CD4-positive, alpha-beta T cell treated with Interleukin-4 for 4 hours (primary cell): ENCODE measurements around the gene ABCA10.
A peak's percentile ranks its signal among the peaks of the same experiment; 100 is the strongest.
"Not testable (repeated sequence)": the region's sequence is repeated elsewhere in the genome, so short reads cannot be mapped to it uniquely, and the experiment has no call there.

Experiments
- DNase-seq: peaks from one replicate; pipeline ENCODE4 v3.0.0-alpha.2; 2020

Gene ABCA10, protein sequence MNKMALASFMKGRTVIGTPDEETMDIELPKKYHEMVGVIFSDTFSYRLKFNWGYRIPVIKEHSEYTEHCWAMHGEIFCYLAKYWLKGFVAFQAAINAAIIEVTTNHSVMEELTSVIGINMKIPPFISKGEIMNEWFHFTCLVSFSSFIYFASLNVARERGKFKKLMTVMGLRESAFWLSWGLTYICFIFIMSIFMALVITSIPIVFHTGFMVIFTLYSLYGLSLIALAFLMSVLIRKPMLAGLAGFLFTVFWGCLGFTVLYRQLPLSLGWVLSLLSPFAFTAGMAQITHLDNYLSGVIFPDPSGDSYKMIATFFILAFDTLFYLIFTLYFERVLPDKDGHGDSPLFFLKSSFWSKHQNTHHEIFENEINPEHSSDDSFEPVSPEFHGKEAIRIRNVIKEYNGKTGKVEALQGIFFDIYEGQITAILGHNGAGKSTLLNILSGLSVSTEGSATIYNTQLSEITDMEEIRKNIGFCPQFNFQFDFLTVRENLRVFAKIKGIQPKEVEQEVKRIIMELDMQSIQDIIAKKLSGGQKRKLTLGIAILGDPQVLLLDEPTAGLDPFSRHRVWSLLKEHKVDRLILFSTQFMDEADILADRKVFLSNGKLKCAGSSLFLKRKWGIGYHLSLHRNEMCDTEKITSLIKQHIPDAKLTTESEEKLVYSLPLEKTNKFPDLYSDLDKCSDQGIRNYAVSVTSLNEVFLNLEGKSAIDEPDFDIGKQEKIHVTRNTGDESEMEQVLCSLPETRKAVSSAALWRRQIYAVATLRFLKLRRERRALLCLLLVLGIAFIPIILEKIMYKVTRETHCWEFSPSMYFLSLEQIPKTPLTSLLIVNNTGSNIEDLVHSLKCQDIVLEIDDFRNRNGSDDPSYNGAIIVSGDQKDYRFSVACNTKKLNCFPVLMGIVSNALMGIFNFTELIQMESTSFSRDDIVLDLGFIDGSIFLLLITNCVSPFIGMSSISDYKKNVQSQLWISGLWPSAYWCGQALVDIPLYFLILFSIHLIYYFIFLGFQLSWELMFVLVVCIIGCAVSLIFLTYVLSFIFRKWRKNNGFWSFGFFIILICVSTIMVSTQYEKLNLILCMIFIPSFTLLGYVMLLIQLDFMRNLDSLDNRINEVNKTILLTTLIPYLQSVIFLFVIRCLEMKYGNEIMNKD (N-terminal part only)

DNA sequence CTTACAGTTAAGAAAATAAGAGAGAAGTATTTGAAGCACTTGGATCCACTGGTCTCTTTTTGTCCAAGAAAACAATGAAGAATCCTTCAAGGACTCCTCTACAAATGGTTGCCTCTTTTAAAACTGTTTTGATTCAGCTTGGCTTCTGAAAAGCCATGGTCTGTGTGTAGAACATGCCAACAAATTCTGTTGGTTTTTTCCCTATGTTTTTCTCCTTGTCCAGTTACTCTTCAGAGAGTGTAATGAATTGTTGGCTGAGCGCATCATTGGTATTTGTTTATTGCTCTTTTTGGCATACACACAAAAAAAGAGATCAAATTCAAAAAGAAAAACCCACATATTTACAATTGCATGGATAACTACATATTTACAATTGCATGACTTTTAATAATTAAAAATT lies at the start of gene ABCA10:
TSS of gene ABCA10 (minus strand) at position 249 of the 400 bp plus-strand sequence. CDS start 3,466 bp downstream, outside the sequence.
- DNase-seq, result no peak

DNA sequence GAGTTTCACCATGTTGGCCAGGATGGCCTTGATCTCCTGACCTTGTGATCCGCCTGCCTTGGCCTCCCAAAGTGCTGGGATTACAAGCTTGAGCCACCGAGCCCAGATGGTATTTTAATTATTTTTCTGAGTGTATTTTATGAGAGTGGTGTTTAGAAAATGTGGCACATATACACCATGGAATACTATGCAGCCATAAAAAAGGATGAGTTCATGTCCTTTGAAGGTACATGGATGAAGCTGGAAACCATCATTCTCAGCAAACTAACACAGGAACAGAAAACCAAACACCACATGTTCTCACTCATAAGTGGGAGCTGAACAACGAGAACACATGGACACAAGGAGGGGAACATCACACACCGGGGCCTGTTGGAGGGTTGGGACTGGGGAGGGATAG lies 47.7 kb upstream of the ABCA10 start:
- not testable (repeated sequence) for DNase-seq

DNA sequence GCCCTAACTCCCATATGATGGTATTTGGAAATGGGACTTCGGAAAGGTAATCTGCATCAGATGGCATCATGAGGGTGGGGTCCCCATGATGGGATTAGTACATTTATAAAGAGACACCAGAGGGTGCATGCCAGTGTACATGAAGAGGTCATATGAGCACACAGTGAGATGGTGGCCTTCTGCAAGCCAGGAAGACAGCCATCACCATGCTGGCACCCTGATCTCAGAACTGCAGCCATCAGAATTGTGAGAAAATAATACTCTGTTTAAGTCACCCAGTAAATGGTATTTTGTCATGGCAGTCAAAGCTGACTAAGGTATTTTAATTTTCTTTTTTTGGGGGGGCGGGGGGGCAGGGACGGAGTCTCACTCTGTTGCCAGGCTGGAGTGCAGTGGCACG lies 47.1 kb upstream of the ABCA10 start:
- no peak for DNase-seq

DNA sequence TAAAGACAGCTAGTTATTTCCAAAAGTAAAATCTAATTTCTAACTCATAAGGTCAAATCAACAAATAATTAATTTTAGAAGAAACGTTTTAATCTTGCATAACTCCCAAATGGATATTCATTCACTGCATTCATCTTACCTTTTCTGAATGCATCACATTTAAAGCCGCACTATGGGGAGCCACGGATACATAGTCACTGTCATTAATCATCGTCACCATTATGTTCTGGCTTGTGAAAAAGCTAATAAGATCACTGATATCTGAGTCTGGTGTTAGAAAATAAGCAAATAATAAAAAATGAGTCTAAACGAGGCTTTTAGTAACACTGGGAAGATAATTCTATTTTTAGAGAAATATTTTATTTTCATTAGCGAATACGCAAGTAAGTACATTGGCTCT lies 42.4 kb upstream of the ABCA10 start:
- no peak for DNase-seq

DNA sequence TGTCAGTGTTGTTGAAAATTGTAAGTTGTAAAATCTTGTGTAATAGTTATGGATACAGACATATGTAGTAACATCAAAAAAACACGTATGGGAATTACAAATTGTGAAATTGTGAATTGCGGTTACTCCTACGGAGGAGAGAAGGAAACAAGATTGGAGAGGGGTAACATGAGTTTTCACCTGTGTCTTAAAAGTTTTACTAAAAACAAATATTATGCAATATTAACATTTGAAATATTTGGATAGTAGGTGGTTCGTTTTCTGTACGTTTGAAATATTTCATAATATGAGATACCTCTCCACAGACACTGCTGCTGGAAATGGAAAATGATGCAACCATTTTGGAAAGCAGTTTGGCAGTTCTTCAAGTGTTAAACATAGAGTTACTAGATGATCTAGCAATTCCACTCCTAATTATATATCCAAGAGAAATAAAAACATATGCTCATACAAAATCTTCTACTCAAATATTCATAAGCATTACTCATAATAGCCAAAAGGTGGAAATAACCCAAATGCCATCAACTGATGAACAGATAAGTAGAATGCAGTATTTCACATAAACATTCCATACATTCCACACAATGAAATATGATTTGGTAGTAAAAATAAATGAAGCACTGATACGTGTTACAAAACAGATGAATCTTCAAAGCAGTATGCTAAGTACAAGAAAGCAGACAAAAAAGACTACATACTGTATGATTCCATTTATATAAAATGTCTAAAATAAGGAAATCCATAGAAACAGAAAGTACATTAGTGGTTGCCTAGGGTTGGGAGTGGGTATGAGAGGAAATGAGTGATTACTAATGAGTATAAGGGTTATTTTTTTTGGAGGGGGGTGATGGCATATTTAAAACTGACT lies 40.7 kb upstream of the ABCA10 start:
- DNase-seq, result no peak

DNA sequence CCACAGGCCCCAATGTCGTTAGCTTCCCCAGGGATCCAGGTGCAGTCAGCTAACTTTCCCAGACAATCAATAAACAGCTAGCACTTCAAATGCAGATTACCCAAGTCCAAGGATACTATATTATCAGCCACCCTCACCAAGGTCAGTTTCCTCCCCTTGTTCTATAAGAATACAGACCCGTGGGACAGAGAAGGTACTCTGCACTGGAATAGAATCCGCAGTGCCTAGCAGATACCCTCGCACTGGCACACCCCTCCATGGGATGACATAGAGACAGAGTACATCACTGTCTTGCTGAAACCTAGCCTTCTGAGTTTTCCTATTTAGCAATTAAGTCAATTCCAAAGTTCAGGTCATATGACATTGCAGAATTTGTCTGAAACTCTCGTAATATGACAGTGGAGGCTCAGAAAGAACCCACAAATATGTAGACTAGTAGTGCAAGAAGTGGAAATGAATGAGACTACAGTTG lies 40.0 kb upstream of the ABCA10 start:
- no peak for DNase-seq

DNA sequence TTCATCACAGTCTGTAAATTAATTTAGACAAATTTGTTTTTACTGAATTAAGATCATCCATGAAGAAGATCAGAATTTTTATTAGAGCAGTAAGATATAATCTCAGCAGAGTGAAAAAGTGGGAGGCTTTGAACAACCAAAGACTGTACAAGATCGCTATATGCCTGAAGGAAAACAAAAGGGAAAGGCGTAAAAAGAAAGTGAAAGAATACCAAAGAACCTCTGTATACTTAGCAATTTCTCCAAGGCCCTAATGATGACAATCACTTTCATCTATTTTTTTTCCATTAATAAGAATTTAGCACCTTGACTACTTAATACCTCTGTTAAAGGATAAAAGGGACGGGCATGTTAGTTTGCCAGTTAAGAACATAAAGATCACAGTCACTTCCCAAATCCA lies 38.6 kb upstream of the ABCA10 start:
- DNase-seq, result no peak

DNA sequence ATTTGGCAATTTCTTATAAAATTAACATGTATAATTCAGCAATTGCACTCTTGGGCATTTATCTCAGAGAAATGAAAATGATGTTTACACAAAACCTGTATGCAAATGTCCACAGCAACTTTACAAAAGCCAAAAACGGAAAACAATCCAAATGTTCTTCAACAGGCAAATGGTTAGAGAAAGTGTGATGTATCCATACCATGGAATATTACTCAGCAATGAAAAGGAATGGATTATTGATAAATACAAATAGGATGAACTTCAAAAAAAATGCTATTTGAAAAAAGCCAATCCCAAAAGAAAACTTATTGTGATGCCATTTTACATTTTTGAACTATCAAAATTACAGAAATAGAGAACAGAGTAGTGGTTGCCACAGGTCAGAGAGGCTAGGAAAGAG lies 37.2 kb upstream of the ABCA10 start:
- no peak for DNase-seq

DNA sequence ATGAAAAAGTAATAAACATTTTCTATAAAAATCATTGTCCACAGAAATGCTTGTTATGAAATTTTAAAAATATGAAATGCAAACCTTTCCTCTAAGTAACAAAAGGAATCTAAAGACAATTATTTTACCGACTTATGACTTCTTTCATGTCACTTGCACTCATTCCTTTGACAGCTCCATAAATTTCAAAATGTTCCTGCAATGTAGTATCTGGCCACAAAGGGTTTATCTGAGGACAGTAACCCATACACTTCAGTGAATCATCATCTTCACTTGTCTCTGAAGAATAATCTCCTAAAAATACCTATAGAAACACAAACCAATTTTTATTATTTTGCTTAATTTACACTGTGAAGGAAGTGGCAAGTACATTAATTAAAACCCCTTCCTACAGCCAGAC lies 25.6 kb upstream of the ABCA10 start:
- DNase-seq, result no peak

DNA sequence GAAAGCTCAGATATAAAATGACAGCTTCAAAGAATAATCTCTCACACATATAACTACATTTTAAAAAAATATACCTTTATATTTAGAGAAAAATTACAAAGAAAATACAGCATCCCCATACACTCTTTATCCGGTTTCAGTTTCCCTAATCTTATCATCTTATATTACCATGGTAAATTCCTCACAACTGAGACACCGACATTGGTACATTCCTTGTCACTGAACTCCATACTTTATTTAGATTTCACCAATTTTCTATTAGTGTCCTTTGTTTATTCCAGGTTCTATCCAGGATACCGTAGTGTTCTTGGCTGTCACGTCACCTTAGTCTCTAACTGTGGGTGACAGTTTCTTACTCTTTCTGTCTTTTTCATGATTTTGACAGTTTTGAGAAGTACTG lies 22.0 kb upstream of the ABCA10 start:
- no peak for DNase-seq

DNA sequence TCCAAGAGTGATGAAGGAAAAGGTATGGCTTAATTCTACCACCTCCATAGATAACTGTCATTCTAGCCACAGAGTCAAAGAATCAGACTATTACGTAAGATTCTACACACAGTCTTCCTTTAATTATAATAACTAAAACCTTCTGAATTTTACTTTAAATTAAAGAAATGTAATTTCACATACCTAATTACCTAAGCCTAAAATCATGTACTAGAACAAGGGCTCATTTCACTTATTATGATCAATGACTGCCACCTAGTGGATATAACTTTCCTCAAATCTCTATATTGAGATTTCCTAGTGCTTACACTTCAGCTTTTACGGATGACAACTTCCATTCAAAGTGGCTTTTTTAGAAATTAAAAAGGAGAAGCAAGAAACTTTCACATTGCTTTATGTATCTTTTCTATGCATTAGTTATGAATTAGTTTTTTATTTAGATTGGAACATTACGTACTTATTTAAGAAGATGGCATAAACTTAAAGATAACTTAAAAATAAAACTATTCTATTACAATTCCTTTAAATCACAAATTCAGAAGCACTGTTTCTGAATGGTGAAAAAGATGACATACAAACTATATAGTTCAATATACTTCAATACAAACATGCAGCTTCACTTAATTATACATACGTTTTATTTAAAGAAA lies 18.2 kb upstream of the ABCA10 start:
- DNase-seq, result peak; percentile 30

DNA sequence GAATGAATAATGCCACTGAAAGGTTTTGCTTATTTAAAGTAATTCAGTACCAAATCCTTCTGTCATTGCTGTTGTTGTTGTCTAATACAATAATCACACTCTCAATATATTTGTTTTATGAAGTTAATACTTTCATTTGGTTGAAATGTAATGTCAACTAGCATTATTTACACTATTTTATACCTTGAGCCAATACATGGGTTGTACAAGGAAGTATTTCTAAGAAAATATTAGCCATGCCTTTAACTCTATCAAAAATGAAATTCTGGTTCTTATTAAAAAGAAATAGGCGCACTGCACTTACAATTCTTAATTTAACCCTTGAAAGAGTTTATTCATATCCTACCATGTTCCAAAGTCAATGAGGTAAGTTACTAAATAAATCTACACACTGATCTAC lies 17.6 kb upstream of the ABCA10 start:
- DNase-seq, result no peak

DNA sequence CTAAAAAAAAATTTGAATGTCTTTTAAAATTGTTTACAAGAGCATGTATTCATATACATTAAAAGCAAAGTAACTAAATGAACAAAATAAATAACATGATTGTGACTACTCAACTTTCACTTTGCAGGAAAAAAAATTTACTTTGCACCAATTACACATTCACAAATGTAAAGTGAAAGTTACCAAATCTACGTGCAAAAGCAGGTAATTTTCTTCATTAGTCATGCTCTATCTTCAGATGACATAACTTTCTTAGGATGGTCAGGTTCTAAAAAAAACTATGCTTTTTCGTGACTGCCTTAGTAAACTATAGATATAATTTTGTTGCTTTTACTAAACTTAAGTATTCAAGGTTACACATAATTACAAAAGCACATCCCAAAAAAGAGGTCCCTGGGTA lies 17.0 kb upstream of the ABCA10 start:
- no peak for DNase-seq

DNA sequence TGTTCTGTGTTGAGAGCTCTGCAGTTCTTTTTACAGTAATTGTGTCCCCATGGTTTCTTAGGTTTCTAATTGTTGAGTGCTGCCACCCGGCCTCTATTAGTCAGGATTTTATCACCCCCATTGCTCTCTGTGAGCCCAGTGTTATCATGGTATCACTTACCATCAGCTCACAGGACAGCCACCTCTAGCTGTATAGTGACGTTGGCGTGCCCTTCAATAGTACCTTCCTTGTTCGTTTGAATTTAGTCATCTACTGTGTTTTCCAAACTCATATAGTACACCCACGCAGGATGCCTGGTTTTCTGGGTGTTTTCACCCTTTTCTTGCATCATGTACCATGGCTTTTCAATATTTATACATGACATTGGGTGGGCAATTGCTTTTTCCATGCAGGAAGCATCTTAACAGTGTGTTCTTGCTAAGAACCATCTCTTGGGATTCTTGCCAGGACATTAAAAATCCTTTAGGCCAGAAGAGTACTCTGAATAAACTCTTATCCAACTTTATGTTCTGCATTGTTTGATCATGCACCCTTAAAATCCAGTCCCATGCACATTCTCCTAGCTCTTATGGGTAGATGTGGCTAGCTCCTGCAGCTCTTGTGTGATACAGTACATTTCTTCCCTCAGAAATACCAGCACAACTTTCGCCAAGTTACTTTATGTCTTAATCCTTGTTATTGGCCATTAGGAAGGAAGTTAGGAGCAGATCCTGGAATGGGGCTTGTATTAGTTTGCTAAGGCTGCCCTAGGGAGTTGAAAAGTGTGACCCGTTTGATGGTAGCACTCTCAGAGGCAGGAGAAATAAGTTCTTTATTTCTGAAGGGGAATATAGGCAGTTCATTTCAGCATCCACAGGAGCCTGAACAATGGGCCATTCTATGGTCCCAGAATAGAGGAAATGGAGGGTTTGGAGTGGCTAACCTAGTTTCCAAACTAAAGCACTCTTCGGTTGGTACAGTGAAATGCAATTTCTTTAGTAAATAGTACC lies 11.3 kb upstream of the ABCA10 start:
- DNase-seq, result no peak

DNA sequence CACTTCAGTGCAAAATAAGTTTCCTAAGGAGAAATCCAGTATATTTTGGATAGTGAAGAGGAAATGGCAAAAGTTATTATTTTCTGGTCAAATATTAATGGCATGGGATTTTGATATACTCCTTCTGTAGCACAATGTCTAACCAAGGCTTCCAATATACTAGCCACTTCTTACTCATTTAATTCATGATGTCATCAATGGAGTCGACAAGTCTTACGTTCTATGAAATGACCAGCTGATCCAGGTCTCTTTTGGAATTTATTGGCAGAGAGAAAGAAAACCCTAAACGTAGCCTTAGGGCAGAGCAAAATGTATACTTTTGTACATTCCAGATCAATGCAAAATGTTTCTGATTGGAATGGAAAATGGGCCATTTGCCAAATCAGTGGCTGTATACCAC lies 8.3 kb upstream of the ABCA10 start:
- DNase-seq, result no peak

DNA sequence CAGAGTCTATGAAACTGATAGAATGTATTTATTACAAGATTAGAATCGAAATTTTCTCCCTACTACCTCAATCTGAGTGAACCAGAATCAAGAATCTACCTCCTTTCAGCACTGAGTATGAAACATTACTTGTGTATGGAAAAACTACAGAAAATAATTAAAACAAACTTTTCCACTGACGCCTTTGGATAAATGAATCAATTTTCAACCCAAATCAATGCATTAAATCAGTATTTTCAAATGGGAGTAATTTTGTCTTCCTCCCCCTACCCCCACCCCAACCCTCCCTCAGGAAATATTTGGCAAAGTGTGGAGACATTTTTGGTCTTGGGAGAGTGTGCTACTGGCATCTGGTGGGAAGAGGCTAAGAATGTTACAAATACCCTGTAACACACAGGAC lies 7.8 kb upstream of the ABCA10 start:
- no peak for DNase-seq

DNA sequence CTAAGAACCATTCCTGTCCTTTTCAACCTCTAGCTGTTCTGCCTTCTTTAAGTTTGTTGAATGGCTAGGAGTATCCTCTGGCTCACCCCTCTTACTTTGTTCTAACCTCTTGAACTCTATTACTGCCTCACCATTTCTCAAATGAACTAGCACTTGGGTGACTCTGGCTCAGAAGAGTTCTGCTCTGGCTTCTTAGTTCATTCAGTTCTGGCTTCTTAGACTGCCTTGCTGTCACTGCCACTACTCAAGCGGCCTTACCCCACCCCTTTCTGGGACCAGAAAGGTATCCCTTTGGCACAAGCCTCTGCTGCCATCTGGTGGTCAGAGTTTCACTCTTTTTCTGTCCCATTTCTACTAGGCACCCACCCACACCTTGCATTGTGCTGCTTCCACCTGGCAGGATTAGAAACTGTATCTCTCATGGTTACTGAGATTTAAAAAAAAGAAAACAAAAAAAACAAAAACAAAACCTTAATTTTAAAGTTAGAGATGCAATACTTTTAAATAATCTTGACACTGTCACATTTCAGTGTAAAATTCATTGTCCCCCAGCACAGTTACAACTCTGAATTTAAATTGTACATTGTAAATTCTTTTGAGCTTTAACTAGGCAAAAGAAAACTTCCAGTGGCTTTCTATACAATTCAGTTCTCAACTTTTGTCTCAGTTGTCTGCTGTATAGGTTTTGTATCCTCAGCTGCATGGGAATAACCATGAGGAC lies 6.9 kb upstream of the ABCA10 start:
- peak; percentile 42 for DNase-seq

DNA sequence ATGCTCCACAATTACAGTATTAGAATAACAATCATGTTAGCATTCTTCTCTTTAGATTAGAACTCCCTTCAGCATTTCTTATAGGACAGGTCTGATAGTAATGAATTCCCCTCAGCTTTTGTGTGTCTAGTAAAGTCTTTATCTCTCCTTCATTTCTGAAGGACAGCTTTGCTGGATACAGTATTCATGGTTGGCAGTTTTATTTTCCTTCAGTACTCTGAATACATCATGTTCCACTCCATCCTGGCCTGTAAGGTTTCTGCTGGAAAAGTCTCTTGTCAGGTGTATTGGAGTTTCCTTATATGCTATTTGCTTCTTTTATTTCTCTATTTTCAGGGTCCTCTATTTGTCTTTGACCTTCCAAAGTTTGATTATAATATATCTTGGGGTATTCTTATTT lies 4.0 kb upstream of the ABCA10 start:
- DNase-seq, result no peak

DNA sequence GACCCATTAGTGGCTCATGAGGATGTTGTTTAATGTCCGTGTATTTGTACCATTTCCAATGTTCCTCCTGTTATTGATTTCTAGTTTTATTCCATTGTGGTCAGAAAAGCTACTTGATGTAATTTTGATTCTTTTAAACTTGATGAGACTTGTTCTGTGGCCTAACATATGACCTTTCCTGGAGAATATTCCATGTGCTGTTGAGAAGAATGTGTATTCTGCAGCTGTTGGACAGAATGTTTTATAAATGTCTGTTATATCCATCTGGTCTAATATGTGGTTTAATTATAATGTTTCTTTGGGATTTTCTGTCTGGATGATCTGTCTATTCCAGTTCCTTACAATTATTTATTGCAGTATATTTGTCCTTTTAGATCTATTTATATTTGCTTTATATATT lies 2.9 kb upstream of the ABCA10 start:
- DNase-seq, result no peak

DNA sequence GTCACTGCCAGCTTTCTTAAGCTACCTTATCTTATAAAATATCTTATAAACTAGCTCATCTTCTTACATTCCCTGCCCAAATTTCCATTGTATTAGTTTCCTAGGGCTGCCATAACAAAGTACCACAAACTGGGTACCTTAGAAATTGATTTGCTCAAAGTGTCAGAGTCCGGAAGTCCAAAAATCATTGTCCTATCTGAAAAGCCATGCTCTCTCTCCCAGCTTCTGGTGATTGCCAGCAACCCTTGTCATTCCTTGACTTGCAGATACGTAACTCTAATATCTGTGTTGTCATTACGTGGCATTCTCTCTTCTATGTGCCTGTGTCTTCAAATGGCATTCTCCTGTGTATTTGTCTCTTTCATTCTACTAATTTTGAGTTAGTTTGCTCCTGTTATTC lies 2.3 kb upstream of the ABCA10 start:
- no peak for DNase-seq
